AG09309 (cell line): ENCODE results near the gene NAALADL2.
"Not testable (repeated sequence)": the region's sequence is repeated elsewhere in the genome, so short reads cannot be mapped to it uniquely, and the experiment has no call there.

Source experiments
- DNase-seq: peaks from one replicate; pipeline ENCODE4 v3.0.0-alpha.2; 2010; ENCODE audit warnings: low read depth
- H3K4me3 ChIP-seq: 2 replicates; pipeline ENCODE4 v1.5.1; 2011; ENCODE audit warnings: mild to moderate bottlenecking, low read depth, low read length, moderate library complexity; ENCODE audit not compliant: control insufficient read depth
- TF ChIP-seq, protein P1 (sequence below): IDR thresholded peaks from 2 replicates; pipeline ENCODE4 v1.5.1; 2011; ENCODE audit warnings: mild to moderate bottlenecking, low read depth, low read length, inconsistent platforms; ENCODE audit not compliant: insufficient read depth, control insufficient read depth; ENCODE audit errors: missing control alignments

The NAALADL2 gene

DNA sequence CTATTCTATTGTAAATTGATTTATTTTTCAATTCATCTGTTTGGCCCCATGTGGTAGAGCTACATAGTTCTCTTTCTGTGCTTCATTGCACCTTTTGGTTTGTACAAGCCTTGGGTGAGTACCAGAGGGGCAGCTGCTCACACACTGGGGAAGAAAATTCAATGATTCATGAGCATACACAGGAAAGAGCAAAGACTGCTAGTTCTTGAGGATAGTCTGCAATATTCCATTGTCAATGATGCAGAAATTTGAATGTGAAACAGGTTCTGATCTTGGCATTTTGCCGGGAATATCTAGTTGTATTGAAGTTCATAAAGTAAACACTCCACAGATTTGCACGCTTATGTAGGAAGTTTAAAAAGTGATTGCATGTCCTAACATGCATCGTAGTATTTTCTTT is 304.6 kb downstream of the NAALADL2 start:
- no peak for DNase-seq
- TF ChIP-seq, protein P1, sequence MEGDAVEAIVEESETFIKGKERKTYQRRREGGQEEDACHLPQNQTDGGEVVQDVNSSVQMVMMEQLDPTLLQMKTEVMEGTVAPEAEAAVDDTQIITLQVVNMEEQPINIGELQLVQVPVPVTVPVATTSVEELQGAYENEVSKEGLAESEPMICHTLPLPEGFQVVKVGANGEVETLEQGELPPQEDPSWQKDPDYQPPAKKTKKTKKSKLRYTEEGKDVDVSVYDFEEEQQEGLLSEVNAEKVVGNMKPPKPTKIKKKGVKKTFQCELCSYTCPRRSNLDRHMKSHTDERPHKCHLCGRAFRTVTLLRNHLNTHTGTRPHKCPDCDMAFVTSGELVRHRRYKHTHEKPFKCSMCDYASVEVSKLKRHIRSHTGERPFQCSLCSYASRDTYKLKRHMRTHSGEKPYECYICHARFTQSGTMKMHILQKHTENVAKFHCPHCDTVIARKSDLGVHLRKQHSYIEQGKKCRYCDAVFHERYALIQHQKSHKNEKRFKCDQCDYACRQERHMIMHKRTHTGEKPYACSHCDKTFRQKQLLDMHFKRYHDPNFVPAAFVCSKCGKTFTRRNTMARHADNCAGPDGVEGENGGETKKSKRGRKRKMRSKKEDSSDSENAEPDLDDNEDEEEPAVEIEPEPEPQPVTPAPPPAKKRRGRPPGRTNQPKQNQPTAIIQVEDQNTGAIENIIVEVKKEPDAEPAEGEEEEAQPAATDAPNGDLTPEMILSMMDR = no peak
- H3K4me3 ChIP-seq = no peak overlapping the region

DNA sequence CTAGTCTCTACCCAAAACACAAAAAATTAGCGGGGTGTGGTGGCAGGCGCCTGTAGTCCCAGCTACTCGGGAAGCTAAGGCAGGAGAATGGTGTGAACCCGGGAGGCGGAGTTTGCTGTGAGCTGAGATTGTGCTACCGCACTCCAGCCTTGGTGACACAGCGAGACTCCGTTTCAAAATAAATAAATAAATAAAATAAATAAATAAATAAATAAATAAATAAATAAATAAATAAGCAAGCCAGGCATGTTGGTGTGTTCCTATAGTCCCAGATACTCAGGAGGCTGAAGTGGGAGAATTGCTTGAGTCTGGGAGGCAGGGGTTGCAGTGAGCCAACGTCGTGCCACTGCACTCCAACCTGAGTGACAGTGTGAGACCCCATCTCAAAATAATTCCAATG is 314.0 kb downstream of the NAALADL2 start:
- not testable (repeated sequence) for H3K4me3 ChIP-seq, DNase-seq

DNA sequence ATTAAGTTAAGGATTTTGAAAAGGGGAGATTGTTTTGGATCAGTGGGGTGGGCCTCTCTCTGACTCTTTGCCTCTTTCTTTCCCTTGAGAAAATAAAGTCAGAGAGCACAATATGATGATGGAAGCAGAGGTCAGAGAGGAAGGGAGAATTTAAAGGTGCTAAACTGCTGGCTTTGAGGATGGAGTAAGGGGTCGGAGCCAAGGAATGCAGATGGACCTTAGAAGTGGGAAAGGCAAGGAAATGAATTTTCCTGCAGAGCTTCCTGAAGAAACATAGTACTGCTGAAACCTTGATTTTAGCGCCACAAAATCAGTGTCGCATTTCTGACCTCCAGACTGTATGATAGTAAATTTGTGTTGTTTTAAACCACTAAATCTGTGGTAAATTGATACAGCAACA is 317.4 kb downstream of the NAALADL2 start:
- DNase-seq = no peak
- H3K4me3 ChIP-seq = no peak overlapping the region
- TF ChIP-seq, protein P1 = no peak

DNA sequence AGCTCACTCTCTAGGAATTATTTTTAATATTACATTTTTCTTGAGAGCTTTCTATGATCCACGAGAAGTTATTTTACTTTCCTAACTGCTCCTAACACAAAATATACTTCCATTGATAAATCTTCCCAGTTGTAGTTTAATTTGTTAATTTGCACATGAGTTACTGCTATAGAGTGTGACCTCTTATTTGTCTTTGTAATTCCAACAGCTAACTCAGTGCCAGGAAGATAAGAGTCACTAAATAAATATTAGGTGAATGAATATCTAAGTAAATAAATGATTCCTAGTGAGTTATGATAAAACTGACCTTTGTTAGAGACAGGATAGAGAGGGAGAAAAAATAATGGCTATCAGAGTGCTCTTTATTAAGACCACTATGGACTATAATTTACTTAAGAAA is 319.9 kb downstream of the NAALADL2 start:
- TF ChIP-seq, protein P1 = no peak
- no peak for DNase-seq
- no peak overlapping the region for H3K4me3 ChIP-seq

DNA sequence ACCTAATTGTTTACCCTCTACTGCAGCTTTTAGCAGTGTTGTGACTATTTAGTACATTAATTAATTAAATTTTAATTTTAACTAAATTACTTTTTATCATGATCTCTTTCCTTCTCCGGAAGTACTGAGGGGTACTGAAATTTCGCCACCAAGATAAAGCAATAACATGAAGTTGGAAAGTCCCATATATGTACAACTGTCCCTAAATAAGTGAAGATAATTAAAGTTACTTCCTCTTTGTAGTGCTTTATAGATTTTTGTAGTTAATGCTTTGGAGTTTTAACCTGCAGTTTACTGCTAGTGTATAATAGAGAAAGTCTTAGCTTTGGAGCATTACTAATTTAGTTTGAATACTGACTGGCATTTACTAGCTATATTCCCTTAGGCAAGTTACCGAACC is 325.3 kb downstream of the NAALADL2 start:
- H3K4me3 ChIP-seq = no peak overlapping the region
- TF ChIP-seq, protein P1 = no peak
- no peak for DNase-seq

DNA sequence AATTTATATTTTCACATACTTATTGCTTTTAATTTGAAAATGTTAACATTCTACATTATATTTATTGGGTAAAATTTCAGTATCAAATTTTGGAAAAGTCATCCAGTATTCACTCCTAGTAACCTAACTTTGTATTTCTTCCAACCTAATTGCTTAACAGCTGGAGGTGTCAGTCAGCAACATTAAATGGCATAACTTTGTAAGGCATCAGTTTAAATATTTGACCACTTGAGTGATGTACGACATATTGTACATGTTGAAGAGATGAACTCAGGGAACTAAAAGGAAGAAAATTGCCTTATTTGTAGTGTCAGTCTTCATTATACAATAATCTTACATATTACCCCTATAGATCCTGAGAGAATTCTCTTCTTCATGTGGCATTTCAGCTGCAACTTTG is 326.8 kb downstream of the NAALADL2 start:
- no peak for DNase-seq
- TF ChIP-seq, protein P1 = no peak
- H3K4me3 ChIP-seq = no peak overlapping the region

DNA sequence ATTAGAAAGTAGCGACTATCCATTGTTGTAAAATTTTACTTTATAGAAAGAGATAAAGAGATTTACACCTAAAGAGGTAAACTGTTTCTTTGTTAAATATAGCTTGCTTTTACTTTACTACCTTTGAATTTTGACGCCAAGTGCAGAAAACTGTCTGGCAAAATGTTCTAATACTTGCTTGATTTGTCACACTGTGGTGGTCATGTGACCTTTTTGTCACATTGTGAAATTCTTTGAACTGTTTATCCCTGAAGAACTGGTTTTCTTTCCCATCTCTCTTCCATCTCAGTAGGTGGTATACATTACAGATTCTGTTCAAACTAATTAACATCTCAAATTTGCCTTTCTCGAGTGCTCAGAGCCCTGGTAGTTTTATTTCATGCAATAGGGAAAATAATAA is 327.4 kb downstream of the NAALADL2 start:
- TF ChIP-seq, protein P1 = no peak
- no peak overlapping the region for H3K4me3 ChIP-seq
- DNase-seq = no peak
